Epithelial cell of proximal tubule (primary cell): ENCODE data around the gene TRIM29. TPM values are rescaled to one million over a fixed set of nuclear protein-coding genes. Genes with fewer than 3 reads are reported as not detected.
"Not testable (repeated sequence)": the region's sequence is repeated elsewhere in the genome, so short reads cannot be mapped to it uniquely, and the experiment has no call there.

ENCODE experiments used
- DNase-seq: peaks from one replicate; pipeline ENCODE4 v3.0.0-alpha.2; 2011; ENCODE audit warnings: low read depth
- H3K4me3 ChIP-seq: 2 replicates; pipeline ENCODE4 v1.5.1; 2011; ENCODE audit warnings: low read depth, mild to moderate bottlenecking, low read length
- total RNA-seq: library from RNA; depleted of rRNA; stranded (reverse); fragments of >200 nt; gene quantifications from 2 replicates; pipeline ENCODE4 v1.2.3, GENCODE V29; 2015
- TF ChIP-seq, protein P1 (sequence below): conservative IDR thresholded peaks from 2 replicates; pipeline ENCODE4 v1.5.1; 2012; ENCODE audit warnings: low read depth, mild to moderate bottlenecking, low read length

Gene TRIM29
- total RNA-seq, 1 donor from 2014 or later: not detected

DNA sequence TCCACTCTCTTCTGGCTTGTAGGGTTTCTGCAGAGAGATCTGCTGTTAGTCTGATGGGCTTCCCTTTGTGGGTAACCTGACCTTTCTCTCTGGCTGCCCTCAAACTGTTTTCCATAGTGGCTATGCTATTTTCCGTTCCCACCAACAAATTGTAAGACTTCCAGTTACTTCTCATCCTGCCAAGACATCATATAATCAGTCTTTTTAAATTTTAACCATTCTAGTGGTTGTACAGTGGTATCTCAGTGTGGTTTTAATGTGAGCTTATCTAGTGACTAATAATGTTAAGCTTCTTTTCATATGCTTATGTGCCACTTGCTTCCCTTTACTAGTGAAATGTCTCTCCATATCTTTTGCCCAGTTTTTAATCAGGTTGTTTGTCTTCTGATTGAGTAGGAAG, 13.6 kb upstream of the TRIM29 start:
- TF ChIP-seq, protein P1, sequence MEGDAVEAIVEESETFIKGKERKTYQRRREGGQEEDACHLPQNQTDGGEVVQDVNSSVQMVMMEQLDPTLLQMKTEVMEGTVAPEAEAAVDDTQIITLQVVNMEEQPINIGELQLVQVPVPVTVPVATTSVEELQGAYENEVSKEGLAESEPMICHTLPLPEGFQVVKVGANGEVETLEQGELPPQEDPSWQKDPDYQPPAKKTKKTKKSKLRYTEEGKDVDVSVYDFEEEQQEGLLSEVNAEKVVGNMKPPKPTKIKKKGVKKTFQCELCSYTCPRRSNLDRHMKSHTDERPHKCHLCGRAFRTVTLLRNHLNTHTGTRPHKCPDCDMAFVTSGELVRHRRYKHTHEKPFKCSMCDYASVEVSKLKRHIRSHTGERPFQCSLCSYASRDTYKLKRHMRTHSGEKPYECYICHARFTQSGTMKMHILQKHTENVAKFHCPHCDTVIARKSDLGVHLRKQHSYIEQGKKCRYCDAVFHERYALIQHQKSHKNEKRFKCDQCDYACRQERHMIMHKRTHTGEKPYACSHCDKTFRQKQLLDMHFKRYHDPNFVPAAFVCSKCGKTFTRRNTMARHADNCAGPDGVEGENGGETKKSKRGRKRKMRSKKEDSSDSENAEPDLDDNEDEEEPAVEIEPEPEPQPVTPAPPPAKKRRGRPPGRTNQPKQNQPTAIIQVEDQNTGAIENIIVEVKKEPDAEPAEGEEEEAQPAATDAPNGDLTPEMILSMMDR: no peak
- no peak overlapping the region for H3K4me3 ChIP-seq
- no peak for DNase-seq

DNA sequence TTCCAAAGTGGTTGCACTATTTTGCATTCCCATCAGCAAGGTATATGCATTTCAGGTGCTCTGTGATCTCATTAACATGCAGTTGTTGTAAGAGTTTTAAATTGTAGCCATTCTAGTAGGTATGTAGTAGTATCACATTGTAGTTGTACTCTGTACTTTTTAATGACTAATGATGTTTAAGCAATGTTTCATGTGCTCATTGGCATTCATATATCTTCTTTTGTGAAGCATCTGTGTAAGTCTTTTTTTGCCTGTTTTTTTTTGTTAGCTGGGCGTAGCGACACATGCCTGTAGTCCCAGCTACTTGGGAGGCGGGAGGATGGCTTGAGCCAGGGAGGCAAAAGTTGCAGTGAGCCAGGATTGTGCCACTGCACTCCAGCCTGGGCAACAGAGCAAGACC, 11.3 kb upstream of the TRIM29 start:
- no peak overlapping the region for H3K4me3 ChIP-seq
- TF ChIP-seq, protein P1: no peak
- DNase-seq: no peak

DNA sequence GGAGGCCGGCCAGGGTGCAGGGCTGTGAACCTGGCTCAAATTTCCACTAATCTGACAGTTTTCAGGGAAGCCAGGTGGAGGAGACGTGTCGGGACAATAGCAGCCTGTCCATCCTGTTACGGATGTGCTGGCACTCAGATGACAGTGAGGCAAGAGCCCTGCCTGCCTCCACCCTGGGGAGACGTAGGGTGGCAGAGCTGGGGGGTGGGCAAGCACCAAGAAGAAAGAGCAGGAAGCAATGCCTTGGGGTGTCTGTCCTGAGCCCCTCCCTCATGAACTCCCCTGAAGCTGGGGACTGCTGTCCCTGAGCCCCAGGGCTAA, 10.0 kb upstream of the TRIM29 start:
- H3K4me3 ChIP-seq: no peak overlapping the region
- TF ChIP-seq, protein P1: no peak
- DNase-seq: no peak

DNA sequence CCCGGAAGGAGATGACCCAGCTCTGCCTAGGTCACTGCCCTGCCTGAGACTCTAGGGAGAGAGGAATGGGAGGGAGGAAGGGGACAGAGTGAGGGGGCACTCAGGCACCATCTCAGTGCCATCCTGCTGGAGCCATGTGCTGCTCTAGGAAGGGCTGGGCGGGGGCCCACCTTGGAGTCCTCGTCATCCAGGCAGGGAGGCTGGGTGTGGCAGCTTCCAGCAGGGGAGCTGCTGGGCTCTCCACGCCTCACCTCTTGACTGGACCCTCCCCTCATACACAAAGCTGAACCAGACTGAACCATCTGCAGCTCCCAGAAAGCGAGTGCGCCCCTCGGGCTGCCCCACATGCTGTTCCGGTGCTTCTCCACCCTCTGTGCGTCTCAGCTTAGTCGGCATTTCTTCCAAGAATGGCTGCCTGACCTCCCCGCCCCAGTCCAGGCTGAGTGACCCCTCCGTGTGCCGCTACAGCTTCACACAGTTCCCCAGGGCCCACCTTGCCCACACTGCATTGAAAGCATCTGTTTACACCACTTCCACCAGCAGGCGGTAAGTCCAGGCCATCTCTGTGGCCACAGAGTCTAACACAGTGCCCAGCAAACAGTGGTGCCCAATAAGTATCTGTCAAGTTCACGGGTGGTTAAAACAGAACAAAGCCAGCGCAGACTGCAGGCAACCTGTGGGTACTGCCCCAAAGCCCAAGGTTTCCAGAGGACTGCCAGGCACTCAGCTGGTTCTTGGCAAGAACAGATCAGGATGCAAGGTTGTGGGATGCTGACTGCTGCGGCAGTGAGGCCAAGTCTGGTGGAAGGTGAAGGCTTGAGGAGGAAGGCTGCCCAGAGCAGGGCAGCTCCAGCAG, 9.4 kb upstream of the TRIM29 start:
- TF ChIP-seq, protein P1: no peak
- no peak overlapping the region for H3K4me3 ChIP-seq
- DNase-seq: no peak

DNA sequence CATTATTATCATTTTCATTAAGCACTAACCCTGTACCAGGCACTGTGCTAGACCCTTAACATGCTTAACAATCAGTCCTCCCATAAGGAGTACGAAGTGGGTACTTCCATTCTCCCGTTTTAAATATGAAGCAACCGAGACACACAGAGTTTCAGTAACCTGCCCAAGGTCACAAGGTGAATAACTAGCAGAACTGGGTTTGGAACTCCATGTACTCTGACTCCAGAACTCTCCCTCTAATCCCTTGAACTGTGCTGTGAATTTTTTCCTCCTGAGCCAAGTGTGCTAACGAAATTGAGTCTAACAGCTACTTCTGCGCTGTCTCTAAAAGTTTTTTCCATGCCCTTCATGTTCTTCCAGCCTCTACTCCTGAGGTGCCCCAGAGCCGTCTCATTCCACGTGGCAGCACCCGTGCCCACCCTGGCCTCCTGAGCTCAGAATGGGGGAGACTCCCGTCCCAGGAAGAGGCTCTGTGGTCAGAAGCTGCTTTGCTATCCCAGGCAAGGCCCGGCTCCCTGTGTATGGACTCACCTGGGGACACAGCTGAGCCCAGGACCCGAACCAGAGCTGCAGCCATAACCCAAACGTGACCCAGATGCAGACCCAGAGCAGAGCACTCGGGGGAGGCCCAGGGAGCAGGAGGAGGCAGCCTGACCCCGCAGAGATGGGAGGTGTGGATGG, 8.6 kb upstream of the TRIM29 start:
- DNase-seq: no peak
- TF ChIP-seq, protein P1: no peak
- no peak overlapping the region for H3K4me3 ChIP-seq

DNA sequence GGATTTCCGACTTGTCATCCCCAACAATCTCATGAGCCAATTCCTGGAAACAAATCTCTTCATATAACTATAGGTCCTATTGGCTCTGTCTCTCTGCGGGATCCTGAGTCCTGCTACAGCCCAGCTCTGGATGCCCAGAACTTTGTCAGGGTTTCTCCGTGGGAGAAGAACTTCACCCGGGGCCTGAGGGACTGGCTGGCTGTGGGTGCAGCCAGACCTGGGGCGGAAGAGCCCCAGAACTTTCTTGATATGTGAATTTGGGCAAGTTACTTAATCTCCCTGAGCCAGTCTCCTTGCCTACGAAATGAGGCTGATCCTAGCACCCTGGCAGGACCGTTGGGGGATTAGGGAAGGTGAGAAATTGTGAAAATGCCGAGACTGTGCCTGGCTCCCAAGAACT, 6.6 kb upstream of the TRIM29 start:
- DNase-seq: no peak
- no peak overlapping the region for H3K4me3 ChIP-seq
- TF ChIP-seq, protein P1: no peak

DNA sequence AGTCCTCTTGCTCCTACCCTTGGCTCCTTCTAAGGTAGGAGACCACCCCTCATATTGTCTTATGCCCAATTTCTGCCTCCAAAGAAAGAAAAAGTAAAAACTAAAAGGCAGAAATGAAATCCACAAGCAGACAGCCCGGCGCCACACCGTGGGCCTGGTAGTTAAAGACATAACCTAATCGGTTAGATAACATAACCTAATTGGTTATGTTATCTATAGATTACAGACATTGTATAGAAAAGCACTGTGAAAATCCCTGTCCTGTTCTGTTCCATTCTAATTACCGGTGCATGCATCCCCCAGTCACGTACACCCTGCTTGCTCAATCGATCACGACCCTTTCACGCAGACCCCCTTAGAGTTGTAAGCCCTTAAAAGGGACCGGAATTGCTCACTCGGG, 5.6 kb upstream of the TRIM29 start:
- DNase-seq, H3K4me3 ChIP-seq: not testable (repeated sequence)
